HG03457 (cell line): ENCODE results near the gene MORF4L1.
"Not testable (repeated sequence)": the region's sequence is repeated elsewhere in the genome, so short reads cannot be mapped to it uniquely, and the experiment has no call there.

Experiments used
- ATAC-seq: cut with Tn5 transposase; IDR thresholded peaks from one replicate; pipeline ENCODE4 v1.9.1; 2021; ENCODE audit warnings: moderate number of reproducible peaks; ENCODE audit not compliant: unreplicated experiment

The MORF4L1 gene, protein sequence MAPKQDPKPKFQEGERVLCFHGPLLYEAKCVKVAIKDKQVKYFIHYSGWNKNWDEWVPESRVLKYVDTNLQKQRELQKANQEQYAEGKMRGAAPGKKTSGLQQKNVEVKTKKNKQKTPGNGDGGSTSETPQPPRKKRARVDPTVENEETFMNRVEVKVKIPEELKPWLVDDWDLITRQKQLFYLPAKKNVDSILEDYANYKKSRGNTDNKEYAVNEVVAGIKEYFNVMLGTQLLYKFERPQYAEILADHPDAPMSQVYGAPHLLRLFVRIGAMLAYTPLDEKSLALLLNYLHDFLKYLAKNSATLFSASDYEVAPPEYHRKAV

DNA sequence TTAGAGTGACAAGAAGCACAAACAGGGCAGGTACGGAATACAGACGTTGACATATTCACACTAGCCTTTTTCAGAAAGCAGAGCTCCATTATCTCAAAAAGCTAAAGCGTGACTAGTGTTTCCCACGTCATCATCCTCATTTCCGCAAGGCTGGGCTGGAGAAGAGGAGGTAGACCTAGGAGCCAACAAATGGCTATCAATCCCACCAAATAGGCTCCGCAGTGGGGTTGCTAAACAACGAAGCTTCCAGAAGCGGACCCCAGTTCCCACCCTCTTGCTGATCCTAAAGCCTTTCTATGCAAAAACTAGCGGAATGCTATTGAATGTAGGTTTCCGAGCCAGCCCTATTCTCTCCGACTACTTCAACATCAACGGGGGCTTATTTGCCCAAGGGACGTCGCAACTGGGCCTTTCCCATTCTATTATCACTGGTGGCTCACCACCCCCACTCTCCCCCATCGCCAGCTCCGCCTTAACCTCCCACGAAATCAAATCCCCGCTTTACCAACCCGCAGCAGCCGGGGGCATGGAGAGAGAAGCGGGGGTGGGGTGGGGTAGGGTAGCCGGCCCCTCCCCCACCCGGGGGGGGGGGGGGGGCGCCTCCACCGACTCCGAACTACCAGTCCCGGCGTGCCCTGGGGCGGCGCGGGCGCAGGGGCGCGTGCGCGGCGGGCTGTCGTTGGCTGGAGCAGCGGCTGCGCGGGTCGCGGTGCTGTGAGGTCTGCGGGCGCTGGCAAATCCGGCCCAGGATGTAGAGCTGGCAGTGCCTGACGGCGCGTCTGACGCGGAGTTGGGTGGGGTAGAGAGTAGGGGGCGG lies at the start of gene MORF4L1:
TSS of gene MORF4L1 (plus strand) at position 736 of the 817 bp plus-strand sequence. CDS start 128 bp downstream, outside the sequence.
- ATAC-seq: peak; percentile 74

DNA sequence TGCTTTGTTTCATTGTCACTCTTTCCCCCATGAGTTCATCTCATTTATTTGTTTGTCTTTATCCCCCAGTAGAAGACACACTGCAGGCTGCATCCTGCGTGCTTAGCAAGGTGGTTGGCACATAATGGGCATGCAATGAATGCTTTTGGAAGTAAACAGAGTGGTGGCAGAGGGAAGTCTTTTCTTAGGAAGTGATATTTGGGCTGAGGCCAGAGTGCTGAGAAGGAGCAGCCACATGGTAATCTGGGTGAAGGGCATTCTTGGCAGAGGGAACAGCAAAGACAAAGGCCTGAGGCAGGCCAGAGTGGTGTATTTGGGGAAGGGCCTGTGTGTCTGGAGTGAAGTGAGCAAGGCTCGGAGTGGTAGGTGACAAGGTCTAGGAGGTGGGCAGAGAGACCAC lies 43.8 kb upstream of the MORF4L1 start:
- no peak for ATAC-seq

DNA sequence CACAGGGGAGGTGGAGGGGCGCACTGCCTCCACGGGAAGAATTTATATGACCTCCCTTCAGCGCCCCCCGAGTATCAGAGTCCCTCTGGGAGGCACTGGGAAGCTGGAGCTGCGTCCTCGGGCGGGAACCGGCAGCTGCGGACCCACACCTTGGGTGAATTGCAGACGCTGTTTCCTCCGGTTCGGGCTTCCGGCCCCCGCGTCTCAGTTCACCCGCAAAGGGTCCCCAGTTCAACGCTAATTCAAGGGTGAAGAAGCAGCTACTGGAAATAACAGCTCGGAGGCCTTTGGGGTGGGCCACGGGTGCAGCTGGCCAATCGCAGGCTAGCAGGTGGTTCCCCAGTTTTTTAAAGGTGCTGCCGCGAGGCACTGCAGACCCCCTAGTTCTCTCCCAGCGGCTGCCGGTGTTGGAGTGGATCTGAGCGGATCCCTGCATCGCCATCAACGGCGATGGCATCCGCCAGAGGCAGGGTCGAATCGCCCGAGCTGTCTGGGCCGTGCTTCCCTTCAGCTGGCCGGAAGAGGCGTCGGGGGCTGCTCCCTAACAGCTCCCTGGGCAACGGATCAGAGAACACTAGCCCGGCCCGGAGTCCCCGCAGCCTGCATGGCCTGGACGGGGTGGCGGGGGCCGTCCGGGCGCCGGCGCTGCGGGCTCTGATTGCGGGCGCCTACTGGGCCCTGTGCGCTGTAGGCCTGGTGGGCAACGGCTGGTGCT lies 42.0 kb upstream of the MORF4L1 start:
- ATAC-seq: no peak

DNA sequence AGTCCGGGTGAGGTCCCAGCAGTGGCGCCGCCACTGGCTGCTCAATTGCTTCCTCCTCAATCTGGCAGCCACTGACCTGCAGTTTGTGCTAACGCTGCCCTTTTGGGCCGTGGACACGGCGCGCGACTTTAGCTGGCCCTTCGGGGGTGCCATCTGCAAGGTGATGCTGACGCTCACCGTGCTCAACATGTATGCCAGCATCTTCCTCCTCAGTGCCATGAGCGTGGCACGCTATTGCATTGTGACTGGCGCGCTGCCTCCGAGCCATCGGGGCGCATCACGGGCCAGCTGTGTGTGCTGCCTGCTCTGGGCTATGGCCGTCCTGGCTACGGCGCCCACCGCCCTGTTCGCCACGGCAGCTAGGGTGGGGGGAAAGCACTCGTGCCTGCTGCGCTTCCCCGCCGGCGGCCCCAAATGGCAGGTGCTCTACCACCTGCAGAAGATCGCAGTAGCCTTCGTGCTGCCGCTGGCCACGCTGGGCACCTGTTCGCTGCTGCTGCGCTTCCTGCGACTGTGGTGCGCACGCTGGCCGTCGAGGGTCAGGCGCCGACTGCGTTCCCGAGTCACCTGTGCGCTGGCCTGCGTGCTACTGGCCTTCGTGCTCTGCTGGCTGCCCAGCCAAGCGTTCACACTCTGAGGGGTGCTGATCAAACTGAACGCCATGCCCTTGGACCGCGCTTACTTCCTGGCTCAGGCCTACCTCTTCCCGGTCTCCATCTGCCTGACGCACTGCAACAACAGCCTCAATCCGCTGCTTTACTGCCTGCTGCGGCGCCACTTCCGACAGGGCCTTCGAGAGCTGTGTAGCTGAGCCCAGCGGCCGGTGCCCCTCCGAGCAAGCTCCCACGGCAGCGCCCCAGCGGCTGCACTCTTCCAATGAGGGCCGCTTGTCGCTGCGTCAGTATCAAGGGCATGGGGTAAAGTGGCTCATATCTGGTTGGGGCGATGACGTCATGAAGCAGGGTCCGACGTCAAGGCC lies 41.2 kb upstream of the MORF4L1 start:
- ATAC-seq: no peak

DNA sequence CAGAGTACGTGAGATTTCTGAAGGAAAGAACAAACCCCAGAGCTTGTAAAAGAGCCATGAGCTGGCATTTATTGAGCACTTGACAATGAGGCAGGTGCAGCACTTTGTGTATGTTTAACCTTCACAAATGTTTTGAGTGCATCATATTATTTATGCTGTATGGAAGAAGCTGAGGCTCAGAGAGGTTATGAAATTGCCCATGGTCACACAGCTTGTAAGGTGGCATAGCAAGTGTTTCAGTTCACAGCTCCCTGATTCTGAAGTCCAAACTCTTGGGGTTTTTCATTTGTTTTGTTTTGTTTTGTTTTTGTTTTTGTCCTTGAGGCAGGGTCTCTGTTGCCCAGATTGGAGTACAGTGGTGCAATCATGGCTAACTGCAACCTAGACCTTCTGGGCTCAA lies 36.4 kb upstream of the MORF4L1 start:
- no peak for ATAC-seq

DNA sequence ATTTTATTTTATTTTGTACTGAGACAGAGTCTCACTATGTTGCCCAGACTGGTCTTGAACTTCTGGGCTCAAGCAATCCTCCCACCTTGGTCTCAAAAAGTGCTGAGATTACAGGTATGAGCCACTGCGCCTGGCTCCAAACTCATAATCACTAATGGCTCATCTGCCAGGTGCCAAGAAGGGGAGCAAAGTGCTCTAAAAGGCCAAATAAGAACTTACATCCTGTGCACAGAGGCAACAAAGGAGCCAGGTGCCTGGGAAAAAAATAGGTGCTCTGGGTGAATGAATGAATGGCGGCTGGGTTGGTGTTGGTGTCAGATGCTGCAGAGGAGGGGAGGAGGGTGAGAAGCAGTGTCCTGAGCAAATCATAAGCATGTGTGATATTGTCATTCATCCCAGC lies 35.6 kb upstream of the MORF4L1 start:
- ATAC-seq: no peak

DNA sequence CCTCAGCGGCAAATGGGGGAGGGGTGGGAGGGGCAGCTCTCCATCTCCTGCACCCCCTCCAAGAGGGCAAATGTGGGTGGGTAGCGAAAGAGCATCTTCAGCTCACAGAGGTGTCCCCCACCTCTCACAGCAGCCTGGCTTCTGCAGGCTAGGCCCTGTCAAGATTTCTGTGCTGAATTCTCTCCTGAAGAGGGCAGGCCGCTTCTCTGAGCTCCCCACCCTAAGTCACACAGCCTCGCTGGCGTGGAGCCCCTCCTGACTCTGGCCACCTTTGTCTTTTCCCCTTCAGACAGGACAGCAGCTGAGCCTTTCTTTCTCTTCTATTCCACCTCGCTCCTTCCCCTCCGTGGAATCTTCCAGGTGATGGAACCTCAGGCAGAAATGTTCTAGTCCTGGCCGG lies 35.1 kb upstream of the MORF4L1 start:
- no peak for ATAC-seq

DNA sequence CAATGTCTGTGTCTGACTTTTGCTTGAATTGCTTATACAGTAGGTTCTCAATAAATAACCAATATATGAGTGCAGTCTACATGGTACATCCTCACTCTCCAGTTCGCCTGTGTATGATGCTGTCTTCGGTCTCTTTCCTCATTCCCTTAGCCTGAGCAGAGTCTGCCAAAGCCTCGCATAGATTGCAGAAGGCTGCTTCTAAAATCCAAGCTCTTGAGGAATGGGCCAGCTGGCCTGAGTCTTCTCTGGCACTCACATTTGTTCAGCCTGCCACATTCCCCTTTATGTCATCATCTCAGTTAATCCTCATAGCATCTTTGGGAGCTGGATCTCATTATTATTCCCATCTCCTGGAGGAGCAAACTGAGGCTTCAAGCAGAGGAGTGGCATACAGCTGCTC lies 34.2 kb upstream of the MORF4L1 start:
- no peak for ATAC-seq

DNA sequence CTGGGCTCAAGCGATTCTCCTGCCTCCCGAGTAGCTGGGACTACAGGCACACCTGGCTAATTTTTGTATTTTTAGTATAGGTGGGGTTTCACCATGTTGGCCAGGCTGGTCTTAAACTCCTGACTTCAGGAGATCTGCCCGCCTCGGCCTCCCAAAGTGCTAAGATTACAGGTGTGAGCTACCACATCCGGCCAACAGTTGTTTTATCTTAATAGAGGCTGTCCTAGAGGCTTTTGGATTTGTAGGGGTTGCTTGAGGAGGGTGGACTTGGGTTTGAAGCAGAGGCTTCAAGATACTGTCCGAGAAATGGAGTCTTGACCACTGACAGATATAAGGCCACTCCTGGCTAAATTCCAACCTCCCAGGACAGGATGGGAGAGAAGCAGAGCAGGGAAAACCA lies 33.5 kb upstream of the MORF4L1 start:
- not testable (repeated sequence) for ATAC-seq

DNA sequence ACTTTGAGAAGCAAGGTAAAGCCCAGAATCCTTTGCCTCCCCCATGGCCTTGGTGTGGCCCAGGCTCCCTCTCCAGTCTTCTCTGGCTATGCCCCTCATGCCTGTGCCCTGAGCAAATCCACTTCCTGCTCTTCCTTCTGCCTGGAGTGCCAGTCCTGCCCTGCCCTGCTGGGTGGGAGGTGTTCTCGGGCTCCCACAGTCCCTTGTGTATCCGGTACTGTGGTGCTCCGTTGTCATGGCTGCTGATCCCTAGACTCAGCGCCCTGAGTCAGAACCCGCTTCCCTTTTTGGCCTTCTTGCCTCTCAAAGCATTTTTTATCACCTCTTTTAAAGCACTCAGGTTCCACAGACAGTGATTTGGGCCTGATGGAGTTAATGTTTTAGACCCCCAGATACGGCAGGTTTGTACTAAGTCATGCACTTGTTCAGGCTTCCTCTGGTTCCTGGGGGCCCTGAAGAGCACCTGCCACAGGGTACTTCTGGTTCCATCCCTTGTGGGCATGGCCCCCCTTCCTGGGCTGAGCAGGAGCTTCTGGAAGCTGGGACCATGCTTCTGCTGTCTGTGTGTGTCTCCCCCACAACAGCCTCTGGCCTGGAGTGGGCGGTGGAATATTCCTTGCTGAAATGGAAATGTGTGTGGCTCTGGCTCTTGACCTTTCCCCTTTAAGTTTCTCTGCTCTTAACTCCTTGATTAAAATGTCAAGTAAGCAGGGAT lies 31.9 kb upstream of the MORF4L1 start:
- no peak for ATAC-seq

DNA sequence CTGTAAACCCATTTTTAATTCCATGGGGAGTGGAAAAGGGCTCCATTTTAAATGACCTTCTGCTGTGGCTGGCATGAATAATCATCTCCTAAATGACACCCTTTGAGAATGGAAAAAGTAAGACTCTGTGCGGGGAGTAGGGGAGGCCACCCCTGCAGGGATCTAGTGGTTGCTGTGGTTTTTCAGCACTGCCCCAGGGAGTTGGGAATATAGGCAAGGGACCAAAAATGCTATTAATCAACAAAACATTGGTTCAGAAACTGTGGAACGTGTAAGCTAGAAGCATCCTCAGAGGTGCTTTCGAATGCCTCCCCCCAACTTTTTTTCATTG lies 31.3 kb upstream of the MORF4L1 start:
- no peak for ATAC-seq

DNA sequence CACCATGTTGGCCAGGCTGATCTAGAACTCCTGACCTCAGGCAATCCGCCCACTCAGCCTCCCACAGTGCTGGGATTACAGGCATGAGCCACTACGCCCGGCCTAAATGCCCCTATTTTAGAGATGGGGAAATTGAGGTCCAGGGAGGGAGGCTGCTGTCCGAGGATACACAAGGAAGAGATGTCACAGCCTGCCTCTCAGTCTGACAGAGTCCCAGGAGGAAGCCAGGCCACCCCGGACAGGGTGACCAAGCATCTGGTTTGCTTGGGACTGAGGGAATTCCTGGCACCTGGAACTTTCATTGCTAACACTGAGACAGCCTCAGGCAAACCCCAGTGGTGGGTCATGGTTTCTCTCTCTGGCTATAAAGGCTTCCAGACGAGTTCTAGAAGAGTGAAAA lies 30.8 kb upstream of the MORF4L1 start:
- ATAC-seq: no peak

DNA sequence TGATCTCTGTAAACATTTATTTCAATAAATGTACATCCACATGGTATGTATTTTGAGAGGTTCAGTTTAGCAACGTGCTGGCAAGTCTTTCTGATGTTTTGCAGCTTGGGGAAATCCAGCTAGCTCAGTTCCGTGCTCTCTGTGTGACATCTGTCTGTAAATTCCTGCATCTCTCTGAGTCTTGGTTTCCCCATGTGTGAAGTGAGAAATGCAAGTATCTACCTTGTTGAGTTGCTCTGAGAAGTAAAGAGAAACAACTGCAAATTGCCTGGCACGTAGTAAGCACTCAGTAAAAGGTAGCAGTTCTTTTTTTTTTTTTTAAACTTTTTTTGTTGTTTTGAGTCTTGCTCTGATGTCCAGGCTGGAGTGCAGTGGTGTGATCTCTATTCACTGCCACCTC lies 30.2 kb upstream of the MORF4L1 start:
- ATAC-seq: no peak

DNA sequence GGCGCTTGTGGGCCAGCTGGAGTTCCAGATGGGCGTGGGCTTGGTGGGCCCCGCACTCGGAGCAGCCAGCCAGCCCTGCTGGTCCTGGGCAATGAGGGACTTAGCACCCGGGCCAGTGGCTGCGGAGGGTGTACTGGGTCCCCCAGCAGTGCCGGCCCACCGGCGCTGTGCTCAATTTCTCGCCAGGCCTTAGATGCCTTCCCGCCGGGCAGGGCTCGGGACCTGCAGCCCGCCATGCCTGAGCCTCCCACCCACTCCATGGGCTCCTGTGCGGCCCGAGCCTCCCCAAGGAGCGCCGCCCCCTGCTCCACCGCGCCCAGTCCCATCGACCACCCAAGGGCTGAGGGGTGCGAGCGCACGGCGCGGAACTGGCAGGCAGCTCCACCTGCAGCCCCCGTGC lies 25.8 kb upstream of the MORF4L1 start:
- ATAC-seq: not testable (repeated sequence)

DNA sequence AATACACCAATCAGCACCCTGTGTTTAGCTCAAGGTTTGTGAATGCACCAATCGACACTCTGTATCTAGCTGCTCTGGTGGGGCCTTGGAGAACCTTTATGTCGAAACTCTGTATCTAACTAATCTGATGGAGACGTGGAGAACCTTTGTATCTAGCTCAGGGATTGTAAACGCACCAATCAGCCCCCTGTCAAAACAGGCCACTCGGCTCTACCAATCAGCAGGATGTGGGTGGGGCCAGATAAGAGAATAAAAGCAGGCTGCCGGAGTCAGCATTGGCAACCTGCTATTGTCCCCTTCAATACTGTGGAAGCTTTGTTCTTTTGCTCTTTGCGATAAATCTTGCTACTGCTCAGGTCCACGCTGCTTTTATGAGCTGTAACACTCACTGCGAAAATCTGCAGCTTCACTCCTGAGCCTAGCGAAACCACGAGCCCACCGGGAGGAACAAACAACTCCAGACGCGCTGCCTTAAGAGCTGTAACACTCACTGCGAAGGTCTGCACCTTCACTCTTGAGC lies 25.2 kb upstream of the MORF4L1 start:
- ATAC-seq: not testable (repeated sequence)

DNA sequence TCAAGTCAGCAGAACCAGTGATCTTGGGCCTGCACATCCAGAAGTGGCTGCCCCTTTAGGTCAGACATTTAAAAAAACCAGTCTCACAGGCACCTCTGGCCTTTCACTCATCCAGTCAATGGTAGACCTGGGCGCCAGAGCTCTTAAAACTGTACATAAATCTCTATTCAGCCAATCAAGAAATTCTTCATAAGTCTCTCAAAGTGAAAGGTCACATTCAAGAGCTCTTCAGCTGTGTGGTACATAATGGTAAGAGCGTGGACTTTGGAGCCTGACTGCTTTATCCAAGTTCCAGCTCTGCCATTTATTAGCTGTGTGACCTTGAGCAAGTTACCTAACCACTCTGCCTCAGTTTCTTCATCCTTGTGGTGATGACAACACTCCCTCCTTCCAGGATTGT lies 22.3 kb upstream of the MORF4L1 start:
- no peak for ATAC-seq

DNA sequence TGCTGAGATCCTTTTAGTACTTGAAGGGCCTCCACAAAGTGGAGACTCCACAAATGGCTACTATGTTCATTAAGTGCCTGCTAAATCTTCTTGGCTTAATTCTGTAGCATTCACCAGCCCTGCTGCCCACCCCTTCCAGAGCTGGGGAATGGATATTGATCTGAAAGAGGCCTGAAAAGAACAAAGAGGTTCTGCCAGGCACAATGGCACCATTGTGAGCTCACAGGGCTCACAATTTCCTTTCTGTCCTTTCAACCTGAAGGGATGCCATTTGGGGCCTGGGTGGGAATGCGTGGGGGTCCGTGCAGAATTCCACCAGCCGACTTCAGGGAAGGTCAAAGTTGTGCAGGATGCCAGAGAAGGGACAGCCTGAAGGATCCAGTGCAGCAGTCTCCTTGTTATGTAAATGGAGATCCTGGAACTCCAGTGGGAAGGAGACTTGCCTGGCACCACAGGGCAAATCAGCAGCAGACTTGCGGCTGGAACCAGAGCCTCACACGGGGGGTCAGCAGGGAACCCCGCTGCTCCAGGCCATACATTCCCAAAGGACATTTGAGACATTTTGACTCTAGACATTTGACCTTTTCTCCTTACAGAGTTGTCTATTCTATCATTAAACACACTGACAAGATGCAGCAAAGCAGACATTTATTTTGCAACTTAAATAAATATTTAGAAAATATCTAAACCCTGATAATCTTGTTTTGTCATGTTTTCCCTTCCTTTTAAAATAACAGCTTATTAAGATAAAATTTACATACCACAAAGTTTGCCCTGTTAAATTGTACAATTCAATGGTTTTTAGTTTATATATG lies 21.5 kb upstream of the MORF4L1 start:
- ATAC-seq: no peak

DNA sequence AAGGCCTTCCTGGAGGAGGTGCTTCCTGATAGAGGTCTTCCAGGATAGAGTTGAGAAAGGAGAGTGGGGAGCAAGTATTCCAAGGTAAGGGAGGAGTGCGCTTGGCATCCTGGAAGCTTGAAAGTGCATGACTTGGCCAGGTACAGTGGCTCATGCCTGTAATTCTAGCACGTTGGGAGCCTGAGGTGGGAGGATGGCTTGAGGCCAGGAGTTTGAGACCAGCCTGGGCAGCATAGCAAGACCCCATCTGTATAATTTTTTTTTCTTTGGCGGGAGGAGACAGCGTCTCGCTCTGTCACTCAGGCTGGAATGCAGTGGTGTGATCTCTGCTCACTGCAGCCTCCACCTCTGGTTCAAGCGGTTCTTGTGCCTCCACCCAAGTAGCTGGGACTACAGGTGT lies 19.2 kb upstream of the MORF4L1 start:
- no peak for ATAC-seq

DNA sequence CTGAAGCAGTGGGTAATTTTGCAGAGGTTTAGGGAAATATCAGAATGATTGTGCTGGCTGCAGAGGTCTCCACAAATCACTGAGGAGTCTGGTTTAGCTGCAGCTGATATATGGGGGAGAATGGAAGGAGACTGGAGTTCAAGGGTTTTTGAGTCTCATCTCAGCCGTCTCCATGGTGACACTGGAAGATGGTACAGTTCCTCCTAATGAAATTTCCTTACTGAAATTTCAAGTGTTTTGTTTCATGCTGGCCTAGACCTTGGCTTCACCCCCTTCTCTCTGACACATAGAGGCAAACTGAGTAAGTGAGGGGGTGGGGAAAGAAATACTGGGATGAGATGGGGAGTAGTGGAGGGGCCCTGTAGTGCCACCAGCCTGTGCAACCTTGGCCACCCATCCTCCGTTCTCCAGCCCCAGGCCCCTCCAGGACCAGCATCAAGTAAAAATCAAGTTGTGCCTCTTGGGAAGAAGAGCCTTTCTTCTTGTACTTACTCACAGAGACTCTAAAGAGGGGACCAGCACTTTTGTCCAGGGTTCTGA lies 17.8 kb upstream of the MORF4L1 start:
- ATAC-seq: no peak
